IPS-18c (cell line): ENCODE data around the gene IL12A.
A peak's percentile ranks its signal among the peaks of the same experiment; 100 is the strongest.

ENCODE experiments used
- H3K4me3 ChIP-seq: 2 replicates; pipeline ENCODE4 v1.7.0; 2013; ENCODE audit warnings: low read depth, mild to moderate bottlenecking, low read length, moderate library complexity; ENCODE audit not compliant: insufficient read depth
- H3K9me3 ChIP-seq: one replicate; pipeline ENCODE4 v1.6.1; 2013; ENCODE audit warnings: mild to moderate bottlenecking, low read length, moderate library complexity; ENCODE audit not compliant: control insufficient read depth, insufficient read depth

The IL12A gene

DNA sequence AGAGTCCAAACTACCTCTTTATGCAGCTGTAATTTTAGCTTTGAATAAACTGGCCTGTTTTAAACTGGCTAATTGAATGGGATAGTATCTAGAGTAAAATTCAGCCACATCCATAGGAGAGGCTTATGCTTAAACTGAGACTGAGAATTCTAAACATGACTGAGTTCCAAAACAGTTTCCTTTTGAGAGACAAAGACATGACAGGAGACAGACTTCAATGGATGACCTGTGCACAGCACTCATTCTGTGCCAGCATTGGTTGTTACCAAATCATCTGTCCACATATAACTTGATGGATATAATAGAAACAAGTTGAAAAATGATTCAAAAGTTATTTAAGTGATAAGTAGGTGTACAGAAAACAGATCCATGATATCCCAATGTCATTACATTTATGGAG, 20.9 kb downstream of the IL12A start:
- H3K4me3 ChIP-seq = no peak overlapping the region
- H3K9me3 ChIP-seq = no peaks in the 10 kb centered on the region

DNA sequence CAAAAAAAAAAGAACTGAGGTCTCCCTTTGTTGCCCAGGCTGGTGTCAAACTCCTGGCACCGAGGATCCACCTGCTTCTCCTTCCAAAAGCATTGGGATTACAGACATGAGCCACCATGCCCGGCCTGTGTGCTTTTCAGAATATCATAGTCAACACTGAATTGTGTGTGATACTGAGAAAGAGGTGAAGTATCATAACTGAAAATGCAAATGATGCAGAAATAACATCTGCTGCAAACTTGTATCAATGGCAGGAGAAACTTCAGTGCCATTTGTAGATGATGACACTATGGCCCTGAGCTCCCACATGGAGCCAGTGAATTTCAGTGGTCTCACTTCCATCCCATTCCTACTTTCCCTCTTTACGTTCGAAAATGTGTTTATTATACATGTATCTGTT, 21.9 kb downstream of the IL12A start:
- Histone ChIP-seq H3K9me3 (no peaks in the 10 kb centered on the region), H3K4me3 (no peak overlapping the region)

DNA sequence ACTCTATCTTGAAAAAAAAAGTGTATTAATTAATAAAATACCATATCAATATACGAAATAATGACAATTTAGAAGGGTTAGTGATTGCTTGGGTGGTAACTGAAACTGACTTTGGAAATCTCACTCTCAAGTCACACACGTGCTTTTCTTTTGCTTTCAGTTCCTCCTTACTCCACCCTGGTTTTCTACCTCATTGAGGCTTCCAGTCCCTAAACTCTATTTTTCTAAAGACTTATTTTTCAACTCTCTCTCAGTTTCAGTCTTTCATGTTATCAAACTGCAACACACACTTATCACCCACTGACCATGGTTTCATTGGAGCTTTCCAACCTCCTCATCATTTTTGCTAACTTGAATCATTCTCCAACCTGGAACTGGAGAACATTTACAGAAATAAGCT, 23.5 kb downstream of the IL12A start:
- no peaks in the 10 kb centered on the region for H3K9me3 ChIP-seq
- no peak overlapping the region for H3K4me3 ChIP-seq

GRCh38 chr3:160016972-160017371, 28.3 kb downstream of the IL12A start:
- no peaks in the 10 kb centered on the region for H3K9me3 ChIP-seq
- H3K4me3 ChIP-seq = no peak overlapping the region

DNA sequence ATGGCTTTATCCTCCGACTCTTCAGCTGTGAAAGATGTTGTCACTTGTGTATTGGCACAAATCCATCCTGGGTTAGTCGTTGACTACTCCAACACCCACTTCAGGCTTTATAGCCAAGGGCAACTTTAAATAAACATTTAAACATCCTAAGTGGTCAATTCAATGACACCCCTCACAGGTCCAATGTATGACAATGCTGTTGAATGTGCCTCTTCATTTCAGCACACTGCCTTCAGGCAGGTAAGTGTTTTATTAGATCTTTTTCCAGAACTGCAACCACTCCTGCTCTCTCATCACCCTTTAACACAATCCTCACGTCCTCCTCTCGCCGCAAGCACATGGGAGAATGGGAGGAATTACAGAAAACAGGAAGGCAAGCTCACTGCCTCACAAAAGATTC, 30.3 kb downstream of the IL12A start:
- H3K4me3 ChIP-seq = no peak overlapping the region
- no peaks in the 10 kb centered on the region for H3K9me3 ChIP-seq

DNA sequence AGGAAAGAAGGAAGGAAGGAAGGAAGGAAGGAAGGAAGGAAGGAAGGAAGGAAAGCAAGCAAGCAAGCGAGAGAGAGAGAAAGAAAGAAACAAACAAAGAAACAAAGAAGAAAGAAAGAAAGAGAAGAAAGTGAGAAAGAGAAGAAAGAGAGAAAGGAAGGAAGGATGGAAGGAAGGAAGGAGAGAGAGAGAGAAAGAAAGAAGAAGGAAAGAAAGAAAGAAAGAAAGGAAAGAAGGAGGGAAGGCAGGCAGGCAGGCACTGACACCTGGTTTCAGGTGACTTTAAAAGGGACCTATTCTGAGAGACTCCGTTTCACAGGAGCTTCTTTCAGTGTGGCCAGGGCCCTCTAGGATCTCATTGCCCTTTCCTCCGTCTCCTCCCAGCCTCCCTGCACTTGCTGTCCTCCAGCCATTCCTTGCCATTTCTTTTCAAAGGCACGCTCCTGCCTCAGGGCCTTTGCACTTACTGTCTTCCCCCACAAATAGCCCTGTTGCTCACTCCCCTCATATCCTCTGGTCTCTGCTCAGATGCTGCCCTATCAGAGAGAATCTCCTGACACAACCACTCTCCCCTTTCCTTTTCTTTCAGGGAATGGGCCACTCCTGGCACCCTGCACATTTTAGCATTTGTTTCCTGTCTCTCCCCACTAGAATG, 31.5 kb downstream of the IL12A start:
- no peaks in the 10 kb centered on the region for H3K9me3 ChIP-seq

DNA sequence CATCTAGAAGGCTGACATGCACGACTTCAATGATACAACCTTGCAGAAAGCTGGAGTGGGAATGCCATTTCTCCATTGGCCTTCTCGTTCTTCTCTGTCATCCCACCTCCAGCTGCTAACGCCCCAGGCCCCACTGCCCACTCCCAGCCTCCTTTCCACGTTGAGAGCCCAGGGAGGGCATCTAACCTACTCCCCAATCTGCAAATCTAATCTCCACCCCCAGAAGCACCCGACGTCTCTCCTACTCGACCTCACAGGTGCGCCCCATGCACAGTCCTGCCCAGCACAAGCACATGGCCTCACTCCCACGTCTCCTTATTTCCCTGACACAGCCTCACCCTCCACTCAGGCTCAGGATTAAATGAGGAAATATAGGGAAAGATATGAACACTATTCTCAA, 33.4 kb downstream of the IL12A start:
- Histone ChIP-seq H3K4me3 (no peak overlapping the region), H3K9me3 (no peaks in the 10 kb centered on the region)

More for the DNA sequence above, 31.5 kb downstream of the IL12A start:
- no peak overlapping the region for H3K4me3 ChIP-seq

GRCh38 chr3:160023476-160023875, 34.8 kb downstream of the IL12A start:
- Histone ChIP-seq H3K9me3 (no peaks in the 10 kb centered on the region), H3K4me3 (no peak overlapping the region)

- no peak overlapping the region for H3K4me3 ChIP-seq
- H3K9me3 ChIP-seq = no peaks in the 10 kb centered on the region
These were observed 39.0 kb downstream of the IL12A start for GRCh38 chr3:160027541-160028195.

DNA sequence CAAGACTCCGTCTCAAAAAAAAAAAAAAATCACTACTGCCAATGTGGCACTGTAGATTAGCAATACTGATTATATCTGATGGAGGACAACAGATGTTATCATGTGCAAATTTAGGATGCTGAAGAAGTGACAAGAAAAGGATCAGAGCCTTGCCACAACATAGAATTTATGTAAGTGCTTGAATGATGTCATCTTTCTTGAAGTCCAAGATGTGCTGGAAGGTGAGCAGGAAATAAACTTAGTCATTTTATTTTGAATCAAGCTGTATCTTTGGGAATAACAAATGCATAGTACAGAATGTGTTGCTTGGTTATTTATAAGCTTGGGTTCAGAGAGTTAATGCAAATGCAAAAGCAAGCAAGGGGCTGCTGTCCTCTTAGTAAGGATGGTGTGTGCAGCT, 47.1 kb downstream of the IL12A start:
- H3K9me3 ChIP-seq = no peaks in the 10 kb centered on the region
- no peak overlapping the region for H3K4me3 ChIP-seq

DNA sequence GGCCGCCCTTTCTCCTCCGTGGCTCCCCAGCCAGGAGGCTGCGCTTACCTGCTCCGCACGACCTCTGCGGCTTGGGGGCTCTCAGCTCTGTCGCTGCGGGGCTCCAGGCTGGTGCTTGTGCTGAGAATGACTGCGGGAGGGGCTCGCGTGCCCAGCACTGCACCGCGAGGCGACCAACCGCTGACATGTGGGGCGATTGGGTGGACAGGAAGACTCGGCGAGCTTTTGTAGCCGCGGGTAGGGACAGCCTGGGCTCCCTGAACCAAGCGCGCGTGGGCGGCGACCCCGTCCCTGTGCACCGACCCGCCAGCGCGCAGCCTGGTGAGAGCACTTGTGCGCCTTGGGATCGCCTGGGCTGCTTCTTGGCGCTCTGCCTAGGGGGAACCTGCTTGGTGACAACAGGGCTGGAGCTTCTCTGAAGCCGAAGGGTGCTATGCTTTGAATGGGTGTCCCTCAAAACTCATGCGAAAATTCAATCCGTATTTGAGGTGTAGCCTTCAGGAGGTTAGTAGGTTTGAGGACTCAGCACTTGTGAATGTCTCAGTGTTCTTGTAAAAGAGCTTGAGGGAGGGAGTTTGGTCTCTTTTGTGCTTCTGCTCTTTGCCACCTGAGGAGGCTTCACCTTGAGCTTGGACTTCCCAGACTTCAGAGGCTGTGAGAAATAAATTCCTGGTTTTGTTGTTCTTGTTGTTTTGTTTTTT, 50.4 kb downstream of the IL12A start:
- H3K4me3 ChIP-seq = peak overlapping the region; percentile 47
- H3K9me3 ChIP-seq = peaks cover 8% of the 10 kb centered on the region

GRCh38 chr3:160040181-160040580, 51.5 kb downstream of the IL12A start:
- peaks cover 8% of the 10 kb centered on the region for H3K9me3 ChIP-seq
- no peak overlapping the region for H3K4me3 ChIP-seq

GRCh38 chr3:160041465-160041864, 52.8 kb downstream of the IL12A start:
- peaks cover 8% of the 10 kb centered on the region for H3K9me3 ChIP-seq
- no peak overlapping the region for H3K4me3 ChIP-seq

DNA sequence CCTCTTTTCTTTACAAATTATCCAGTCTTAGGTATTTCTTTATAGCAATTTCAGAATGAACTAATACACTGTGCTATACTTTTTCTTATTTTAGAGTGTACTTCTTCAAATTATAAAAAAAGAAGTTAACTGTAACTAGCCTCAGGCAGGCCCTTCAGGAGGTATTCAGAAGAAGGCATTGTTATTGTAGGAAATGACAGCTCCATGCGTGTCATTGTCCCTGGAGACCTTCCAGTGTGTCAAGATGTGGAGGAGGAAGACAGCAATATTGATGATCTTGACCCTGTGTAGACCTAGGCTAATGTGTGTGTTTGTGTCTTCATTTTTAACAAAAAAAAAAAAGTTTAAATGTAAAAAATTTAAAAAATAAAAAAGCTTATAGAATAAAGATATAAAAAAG, 55.5 kb downstream of the IL12A start:
- peaks cover 8% of the 10 kb centered on the region for H3K9me3 ChIP-seq
- H3K4me3 ChIP-seq = no peak overlapping the region
